HG03571 (cell line): ENCODE measurements around the gene UBE2R2.
A peak's percentile ranks its signal among the peaks of the same experiment; 100 is the strongest.
"Not testable (repeated sequence)": the region's sequence is repeated elsewhere in the genome, so short reads cannot be mapped to it uniquely, and the experiment has no call there.

Experiments used
- ATAC-seq: cut with Tn5 transposase; IDR thresholded peaks from one replicate; pipeline ENCODE4 v1.9.1; 2021; ENCODE audit not compliant: unreplicated experiment

UBE2R2 gene

DNA sequence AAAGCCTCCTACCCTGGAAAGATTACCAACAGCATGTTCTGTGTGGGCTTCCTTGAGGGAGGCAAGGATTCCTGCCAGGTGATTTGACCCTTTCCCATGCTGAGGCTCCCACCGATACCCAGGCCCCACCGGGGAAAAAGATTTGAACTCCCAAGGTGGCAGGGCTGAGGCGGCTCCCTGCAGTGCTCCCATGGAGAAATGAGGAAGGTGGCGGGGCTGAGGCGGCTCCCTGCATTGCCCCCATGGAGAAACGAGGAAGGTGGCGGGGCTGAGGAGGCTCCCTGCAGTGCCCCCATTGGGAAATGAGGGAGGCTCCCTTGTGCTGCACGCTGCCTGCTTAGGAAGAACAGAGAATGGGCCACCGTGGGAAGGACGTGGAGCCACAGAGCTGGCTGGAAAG, 18.4 kb upstream of the UBE2R2 start:
- no peak for ATAC-seq

DNA sequence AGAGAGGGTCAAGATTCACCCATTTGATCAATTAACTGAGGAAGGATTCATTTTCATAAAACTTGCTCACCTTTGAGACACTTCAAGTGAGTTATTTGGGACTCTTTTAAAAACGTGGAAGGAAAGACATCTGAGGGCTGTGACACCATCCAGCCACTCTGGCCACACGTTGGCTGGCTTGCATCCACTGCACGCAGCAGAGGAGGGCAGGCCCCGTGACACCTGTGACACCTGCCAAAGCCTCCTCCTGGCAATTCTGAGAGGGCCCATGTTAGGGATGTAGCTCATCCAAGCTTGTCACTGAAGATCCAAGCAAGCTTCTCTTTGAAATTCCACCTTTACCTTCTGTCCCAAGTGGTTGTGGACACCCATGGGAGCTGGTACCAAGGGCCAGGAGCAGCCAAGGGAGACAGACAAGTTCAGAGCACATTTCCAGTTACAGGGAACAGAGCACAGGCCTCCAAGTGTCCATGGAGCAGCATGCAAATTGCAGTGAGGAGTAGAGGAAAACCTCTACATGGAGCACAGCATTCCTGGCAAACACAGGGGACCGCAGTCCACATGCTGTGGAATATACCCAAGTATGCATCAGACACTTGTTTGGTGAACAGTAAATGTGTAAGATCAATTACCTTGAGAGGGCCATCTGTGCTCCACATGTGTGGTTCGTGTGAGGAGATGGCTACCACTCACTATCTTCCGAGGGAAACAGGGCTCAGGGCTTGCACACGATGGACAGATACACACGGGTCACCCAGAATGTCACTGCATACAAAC, 16.8 kb upstream of the UBE2R2 start:
- ATAC-seq: no peak

DNA sequence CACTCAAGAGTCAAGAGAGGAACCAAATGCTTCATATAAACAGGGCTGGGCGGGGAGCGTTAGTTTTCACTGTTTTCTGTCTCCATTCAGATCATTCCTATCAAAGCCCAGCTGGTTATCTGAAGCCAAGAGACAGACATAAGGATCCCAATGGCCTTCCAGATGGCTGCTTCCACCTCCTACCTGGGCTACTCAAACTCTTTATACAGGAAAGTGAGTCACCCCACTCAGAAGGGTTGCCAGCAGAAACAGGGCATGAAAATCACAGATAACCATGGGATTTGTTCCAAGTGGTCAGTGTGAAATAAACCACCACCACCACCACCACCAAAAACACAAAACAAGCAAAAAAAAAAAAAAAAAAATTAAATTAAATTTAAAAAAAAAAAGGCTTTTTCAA, 16.1 kb upstream of the UBE2R2 start:
- no peak for ATAC-seq

GRCh38 chr9:33801943-33802500, 14.9 kb upstream of the UBE2R2 start:
- not testable (repeated sequence) for ATAC-seq

GRCh38 chr9:33804196-33804595, 12.8 kb upstream of the UBE2R2 start:
- not testable (repeated sequence) for ATAC-seq

DNA sequence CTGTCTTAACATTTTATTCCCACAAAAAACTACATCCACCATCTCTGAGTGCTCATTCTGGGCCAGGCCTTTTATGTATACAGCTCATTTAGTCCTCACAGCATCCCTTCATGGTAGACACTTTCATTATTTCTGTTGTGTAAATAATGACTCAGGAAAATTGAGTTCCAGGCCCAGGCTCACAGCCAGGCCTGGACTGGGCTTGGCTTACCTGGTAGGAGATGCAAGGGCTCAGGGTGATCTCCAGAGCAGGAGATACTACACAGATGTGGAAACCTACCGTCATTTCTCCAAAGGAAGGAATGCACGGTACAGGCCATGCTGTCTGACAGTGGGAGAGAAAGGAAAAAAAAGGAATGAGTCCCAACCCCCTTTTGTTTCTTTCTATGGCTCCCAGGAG, 9.8 kb upstream of the UBE2R2 start:
- not testable (repeated sequence) for ATAC-seq

- ATAC-seq: not testable (repeated sequence)
Measured at GRCh38 chr9:33808979-33809322, 8.0 kb upstream of the UBE2R2 start.

DNA sequence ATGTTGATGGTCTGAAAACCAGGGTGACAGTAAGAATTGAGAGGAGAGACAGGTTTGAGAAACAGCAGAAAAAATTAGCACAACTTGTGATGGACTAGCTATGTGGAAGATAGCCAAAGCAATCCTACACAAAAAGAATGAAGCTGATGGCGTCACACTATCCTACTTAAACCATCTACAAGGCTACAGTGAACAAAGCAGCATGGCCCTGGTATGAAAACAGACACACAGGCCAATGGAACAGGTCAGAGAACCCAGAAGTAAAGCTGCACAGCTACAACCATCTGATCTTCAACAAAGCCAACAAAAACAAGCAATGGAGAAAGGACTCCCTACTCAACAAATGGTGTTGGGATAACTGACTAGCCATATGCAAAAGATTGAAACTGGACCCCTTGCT, 7.5 kb upstream of the UBE2R2 start:
- ATAC-seq: no peak

DNA sequence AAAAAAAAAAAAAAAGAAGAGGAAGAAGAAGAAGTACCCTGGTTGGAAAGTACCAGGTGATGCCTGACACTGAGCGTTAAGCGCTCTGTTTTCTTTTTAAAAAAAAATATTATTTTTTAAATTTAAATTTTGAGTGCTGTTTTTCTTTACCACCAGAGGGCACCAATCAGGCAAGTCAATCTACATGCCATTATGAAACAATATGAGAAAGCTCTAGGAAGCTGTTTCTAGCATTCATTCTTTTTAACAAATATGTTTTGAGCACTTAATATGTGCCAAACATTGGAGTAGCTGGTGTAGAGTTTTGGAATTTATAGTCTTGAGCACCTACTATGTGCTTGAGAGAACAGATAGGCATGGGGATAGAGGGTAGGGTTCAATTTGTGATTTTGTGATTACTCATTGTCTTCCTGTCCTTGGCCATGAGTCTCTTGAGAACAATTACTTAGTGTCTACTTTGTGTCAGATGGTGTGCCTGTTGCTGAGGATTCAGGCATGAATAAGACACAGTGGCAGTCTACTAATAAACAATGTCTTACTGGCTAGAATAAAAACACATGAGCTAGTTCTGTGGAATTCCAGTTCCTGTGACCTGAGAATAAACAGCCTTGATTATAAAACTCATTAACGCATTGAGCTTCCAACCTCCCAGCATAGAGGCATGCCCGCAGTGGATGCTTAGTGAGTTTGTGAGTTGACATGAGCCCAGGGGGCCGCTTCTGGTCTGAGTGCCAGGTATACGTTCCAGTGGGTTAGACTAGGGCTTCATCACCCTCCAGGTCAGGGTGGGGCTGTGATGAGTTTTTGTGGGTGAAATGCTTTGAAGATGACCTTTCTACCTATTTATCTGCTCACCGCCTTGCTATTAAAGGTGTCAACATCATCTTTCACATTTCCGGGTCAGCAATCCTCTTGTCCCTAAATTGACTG, 3.0 kb upstream of the UBE2R2 start:
- ATAC-seq: no peak

GRCh38 chr9:33815781-33816180, 1.2 kb upstream of the UBE2R2 start:
- ATAC-seq: no peak

- ATAC-seq: peak; percentile 14
Measured at GRCh38 chr9:33817327-33818166, 587 bp downstream of the UBE2R2 start.

- ATAC-seq: no peak
Measured at GRCh38 chr9:33818167-33818846, 1.3 kb downstream of the UBE2R2 start.

GRCh38 chr9:33818847-33819500, 2.0 kb downstream of the UBE2R2 start:
- ATAC-seq: no peak

GRCh38 chr9:33820231-33820745, 3.3 kb downstream of the UBE2R2 start:
- ATAC-seq: no peak

GRCh38 chr9:33823801-33824200, 6.8 kb downstream of the UBE2R2 start:
- ATAC-seq: no peak

DNA sequence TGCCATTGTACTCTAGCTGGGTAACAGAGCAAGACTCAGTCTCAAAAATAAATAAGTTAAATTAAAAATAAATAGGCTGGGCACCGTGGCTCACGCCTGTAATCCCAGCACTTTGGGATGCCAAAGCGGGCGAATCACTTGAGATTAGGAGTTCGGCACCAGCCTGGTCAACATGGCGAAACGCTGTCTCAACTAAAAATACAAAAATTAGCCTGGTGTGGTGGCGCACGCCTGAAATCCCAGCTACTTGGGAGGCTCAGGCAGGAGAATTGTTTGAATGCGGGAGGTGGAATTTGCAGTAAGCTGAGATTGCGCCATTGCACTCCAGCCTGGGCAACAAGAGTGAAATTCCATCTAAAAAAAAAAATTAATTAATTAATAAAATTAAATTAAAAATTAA, 10.3 kb downstream of the UBE2R2 start:
- ATAC-seq: not testable (repeated sequence)

- ATAC-seq: not testable (repeated sequence)
Measured at GRCh38 chr9:33829641-33830230, 12.8 kb downstream of the UBE2R2 start.

GRCh38 chr9:33835625-33836260, 18.8 kb downstream of the UBE2R2 start:
- no peak for ATAC-seq

- not testable (repeated sequence) for ATAC-seq
Measured at GRCh38 chr9:33836261-33836660, 19.3 kb downstream of the UBE2R2 start.
